HL-60/S4 treated with retinoic acid at 250 ng/mL for 4 days and 3 days (cell line): Measurements from ENCODE around the gene AMBP.
"Not testable (repeated sequence)": the region's sequence is repeated elsewhere in the genome, so short reads cannot be mapped to it uniquely, and the experiment has no call there.

Experiments
- in situ Hi-C: fragments of 300-500 bp; cut with MboI; formaldehyde crosslinking; loops from 2 replicates; pipeline ENCODE4 v1.7.0; 2022; ENCODE audit warnings: low sequenced_read_pairs

AMBP gene

GRCh38 chr9:114092336-114092735 lies 14.2 kb upstream of the AMBP start:
- in situ Hi-C loops: no loop called here

GRCh38 chr9:114091711-114092110 lies 13.6 kb upstream of the AMBP start:
- in situ Hi-C loops: no loop called here

- in situ Hi-C loops: no loop called here
These were observed 12.7 kb upstream of the AMBP start for GRCh38 chr9:114090798-114091197.

- in situ Hi-C loops: no loop called here
These were observed 11.2 kb upstream of the AMBP start for GRCh38 chr9:114089206-114089840.

- in situ Hi-C loops: no loop called here
These were observed 10.6 kb upstream of the AMBP start for GRCh38 chr9:114088571-114089170.

GRCh38 chr9:114087721-114088120 lies 9.6 kb upstream of the AMBP start:
- in situ Hi-C loops: no loop called here

- in situ Hi-C loops: no loop called here
These were observed 8.5 kb upstream of the AMBP start for GRCh38 chr9:114086607-114087006.

GRCh38 chr9:114086009-114086408 lies 7.9 kb upstream of the AMBP start:
- in situ Hi-C loops: no loop called here

- in situ Hi-C loops: no loop called here
These were observed 7.3 kb upstream of the AMBP start for GRCh38 chr9:114085387-114085789.

GRCh38 chr9:114084282-114085073 lies 6.4 kb upstream of the AMBP start:
- in situ Hi-C loops: no loop called here

GRCh38 chr9:114083666-114084065 lies 5.6 kb upstream of the AMBP start:
- in situ Hi-C loops: no loop called here

- in situ Hi-C loops: not testable (repeated sequence)
These were observed 4.8 kb upstream of the AMBP start for GRCh38 chr9:114082763-114083412.

GRCh38 chr9:114082017-114082762 lies 4.1 kb upstream of the AMBP start:
- in situ Hi-C loops: no loop called here

- in situ Hi-C loops: no loop called here
These were observed 3.4 kb upstream of the AMBP start for GRCh38 chr9:114081441-114082016.

- in situ Hi-C loops: no loop called here
These were observed 2.8 kb upstream of the AMBP start for GRCh38 chr9:114080773-114081440.

- in situ Hi-C loops: no loop called here
These were observed 2.2 kb upstream of the AMBP start for GRCh38 chr9:114080195-114080772.

- in situ Hi-C loops: no loop called here
These were observed 669 bp upstream of the AMBP start for GRCh38 chr9:114078781-114079156.

- in situ Hi-C loops: no loop called here
These were observed 800 bp downstream of the AMBP start for GRCh38 chr9:114077162-114077837.
